Kidney tubule cell (primary cell): ENCODE data around the gene TSEN54.

ENCODE experiments used
- DNase-seq: peaks from one replicate; pipeline ENCODE4 v3.0.0-alpha.2; 2018; ENCODE audit warnings: low spot score

The TSEN54 gene

DNA sequence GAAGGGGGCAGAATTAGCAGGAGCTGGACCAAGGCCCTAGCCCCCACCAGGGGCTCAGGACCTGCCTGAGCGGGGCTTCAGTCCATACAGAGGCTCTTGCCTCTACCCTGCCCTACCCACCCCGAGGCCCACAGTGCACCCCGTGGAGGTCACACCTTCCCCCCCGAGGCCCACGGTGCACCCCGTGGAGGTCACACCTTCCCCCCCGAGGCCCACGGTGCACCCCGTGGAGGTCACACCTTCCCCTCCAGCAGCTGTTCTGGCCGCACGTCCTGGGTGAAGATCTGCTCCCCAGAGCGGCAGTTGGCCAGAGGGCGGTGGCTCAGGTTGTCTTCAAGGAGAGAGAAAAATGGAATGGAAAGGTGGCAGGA lies 12.4 kb upstream of the TSEN54 start:
- DNase-seq = no peak

DNA sequence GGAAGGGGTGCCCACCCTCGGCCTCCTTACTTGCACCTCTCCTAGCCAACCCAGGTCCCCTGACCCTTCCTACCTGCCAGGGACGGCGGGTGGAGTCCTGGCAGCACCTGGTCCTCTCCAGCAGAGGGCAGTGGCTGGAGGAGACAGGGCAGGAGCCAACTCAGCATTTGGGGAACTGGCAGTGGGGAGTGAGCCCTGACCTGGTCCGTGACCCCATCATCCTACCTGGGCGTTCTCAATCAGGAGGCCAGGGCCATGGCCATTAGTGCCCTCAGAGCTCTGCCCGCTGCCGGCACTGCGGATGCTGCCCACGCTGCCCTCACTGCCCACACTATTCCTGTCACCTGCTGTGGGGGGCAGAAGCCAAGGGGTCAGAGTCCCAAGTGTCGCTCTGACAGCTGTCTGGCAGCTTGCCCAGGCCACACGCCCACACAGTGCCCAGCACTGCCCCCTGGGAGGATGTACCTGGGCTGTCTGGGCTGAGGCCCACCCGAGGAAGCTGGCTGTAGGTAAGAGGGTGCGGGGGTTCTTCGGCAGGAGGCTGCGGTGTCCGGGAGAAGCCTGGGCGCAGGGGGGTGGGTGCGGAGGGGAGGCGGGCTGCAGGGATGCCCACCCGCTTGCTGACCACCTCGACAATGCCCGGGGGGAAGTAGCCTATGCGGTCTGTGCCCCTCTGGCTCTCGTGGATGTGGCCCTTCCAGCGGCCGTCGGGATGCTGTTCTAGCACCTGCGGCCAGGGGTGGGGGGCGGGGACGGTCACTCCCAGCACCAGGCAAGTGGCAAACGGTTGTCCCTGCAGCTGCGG lies 11.8 kb upstream of the TSEN54 start:
- peak; percentile 53 for DNase-seq

DNA sequence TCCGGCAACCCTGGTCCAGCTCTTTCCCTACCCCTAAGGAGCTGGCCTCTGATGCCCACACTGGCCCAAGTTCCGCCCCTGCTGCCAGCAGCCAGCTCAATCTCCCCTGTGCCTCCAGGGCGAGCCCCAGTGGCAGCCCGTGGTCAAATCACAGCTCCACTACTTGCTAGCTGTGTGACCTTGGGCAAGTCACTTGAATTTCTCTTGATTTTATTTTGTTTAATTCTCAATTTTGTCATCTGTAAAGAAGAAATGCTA lies 11.2 kb upstream of the TSEN54 start:
- no peak for DNase-seq

DNA sequence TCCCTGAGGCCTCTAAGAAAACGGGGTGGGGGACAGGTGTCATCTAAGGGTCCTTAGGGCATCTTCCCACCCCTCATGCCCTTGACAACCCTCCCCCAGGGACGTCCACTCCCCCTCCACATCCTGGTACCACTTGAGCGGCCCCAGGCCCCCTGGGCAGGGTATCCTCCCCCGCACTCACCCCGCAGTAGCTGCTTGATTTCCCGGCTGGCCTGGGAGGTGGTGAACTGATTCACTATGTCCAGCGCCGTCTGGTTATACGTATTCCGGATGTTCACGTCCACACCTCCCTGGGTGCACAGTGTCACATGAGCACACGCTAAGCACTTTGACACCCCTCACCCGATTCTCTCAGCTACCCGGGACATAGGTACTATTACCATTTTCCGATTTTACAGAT lies 10.7 kb upstream of the TSEN54 start:
- no peak for DNase-seq

DNA sequence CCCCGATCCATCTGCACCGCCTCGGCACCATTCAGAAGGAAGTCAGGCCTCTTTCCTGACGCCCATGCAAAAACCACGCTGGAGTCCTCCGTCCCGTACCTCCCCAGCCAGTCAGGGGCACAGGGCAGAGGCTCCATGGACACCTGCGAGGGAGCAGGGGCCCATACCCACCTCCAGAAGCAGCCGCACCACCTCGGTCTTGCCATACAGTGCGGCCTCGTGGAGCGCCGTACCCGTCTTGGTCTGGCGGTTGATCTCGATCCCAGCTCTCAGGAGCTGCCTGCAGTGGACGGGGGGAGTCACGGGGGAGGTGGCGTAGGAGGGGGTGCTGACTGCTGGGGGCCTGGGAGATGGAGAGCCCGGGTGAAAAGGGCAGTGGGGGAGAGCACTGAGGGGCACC lies 10.2 kb upstream of the TSEN54 start:
- no peak for DNase-seq

DNA sequence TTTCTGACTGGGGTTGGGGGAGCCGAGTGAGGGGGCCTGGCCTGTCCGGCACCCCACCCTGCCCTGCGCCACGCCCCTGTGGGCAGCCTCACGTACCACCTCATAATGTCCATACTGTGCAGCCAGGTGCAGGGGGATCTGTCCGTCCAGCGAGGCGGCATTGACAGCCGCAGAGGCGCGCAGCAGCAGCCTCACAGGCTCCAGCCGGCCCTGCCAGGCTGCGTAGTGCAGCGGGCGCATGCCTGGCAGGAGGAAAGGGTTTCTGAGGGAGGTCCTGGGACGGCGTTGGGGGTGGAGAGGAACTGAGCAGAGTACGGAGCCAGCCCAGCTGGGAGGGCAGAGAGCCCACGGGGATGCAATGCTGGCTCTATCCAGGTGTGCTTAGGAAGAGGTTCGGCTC lies 9.4 kb upstream of the TSEN54 start:
- DNase-seq = no peak

DNA sequence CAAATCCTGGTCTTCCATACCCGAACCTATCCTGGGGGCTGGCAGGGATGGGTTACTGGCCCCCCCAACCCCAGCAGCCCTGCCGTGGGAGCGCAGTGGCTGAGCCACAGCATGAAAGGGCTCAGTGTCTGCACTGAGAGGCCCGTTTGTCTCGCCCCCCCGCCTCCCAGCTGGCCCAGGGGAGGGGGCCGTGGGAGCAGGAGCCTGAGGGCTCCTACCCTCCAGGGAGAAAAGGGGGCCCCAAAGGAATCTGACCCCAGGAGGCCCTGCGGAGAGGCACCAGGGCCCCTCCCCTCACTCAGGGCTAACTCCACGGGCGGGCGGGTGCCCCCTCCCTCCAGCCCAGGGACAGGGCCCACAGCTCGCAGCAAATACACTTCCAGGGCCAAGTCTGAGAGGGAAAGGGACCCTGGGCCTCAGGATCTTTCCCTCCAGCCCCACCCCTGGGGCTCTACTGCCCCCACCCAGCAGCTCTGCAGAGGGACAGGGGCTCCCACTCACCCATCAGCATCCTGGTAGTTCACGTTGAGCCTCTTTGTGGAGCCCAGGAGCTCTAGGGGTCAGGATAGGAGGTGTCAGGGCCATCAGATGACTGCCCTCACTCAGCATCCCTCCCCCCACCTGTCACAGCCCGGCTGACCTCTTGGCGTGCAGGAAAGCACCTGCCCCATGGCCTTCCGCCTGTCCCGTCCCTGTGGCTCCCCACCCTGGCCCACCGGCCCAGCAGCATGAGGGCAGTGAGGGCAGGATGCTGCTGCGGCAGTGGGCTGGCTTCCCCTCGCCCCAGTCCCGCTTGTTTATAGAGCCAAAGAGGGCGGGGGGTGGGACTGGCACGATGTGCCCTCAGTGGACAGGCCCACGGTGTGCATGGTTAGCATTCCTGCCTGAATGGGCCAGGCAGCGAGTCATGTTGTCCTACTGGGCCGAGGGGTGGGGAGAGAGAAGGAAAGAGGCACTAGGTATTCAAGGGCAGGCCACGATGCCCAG lies 8.3 kb upstream of the TSEN54 start:
- DNase-seq = peak; percentile 22

DNA sequence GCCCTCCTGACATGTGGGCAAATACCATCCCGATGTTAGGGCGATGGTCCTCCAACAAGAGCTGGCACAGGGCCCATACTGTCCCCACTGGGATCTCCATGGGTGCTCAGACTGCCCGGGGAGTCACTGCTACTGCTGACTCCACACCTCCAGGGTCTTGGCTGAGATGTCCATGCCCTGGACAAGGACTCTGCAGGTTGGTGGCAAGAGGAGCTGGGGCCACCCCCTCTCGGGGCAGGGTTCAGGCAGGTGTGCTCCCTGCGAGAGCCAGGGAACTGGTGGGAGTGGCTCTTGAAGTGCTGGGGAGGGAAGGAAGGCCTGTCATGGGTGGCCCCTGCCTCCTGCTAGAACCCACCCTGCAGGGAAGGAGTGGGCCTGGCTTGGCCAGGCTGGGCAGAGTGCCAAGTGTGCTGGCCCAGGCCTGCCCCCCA lies 7.4 kb upstream of the TSEN54 start:
- no peak for DNase-seq

DNA sequence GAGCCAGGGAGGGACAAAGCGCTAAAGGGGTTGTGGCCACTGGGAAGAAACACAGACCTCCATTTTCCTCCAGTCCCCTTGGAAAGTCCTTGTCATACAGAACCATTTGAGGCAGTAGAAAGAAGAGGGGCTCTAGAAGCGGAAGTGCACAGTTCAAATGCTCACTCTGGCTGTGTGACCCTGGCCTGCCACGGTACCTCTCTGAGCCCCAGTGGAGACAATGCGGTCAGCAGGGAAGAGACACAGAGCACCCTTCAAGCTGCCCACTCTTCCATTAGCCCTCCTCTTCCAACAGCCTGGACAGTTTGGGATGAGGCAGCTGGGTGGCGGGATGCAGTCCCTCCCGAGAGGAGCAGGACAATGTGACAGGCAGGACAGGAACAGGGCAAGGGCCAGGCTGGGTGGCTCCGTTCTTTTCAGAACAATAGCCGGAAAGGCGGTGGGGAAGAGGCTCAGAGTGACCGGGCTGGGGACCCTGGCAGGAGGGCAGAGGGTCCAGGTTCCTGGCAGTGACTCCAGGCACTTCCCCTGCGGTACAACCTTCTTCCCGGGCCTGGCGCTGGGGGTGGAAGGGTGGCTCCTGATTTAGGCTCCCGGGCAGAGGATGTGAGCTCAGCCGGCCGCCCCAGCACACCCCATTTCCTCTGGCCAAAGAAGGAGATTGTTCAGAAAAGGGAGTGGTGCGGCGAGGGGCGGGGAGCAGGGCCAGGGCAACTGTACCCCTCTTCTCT lies 6.6 kb upstream of the TSEN54 start:
- no peak for DNase-seq

DNA sequence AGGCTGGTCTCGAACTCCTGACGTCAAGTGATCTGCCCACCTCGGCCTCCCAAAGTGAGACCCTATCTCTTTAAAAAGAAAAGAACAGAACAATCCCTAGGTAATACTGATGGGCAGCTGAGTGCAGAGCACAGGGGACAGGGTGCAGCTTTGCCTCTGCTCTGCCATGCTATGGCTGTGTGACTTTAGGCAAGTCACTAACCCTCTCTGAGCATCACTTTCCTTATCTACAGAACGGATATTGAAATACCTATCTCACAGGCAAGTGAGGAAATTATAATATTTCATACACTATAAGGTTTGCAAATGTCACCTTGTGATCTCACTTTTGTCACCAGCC lies 5.1 kb upstream of the TSEN54 start:
- no peak for DNase-seq

DNA sequence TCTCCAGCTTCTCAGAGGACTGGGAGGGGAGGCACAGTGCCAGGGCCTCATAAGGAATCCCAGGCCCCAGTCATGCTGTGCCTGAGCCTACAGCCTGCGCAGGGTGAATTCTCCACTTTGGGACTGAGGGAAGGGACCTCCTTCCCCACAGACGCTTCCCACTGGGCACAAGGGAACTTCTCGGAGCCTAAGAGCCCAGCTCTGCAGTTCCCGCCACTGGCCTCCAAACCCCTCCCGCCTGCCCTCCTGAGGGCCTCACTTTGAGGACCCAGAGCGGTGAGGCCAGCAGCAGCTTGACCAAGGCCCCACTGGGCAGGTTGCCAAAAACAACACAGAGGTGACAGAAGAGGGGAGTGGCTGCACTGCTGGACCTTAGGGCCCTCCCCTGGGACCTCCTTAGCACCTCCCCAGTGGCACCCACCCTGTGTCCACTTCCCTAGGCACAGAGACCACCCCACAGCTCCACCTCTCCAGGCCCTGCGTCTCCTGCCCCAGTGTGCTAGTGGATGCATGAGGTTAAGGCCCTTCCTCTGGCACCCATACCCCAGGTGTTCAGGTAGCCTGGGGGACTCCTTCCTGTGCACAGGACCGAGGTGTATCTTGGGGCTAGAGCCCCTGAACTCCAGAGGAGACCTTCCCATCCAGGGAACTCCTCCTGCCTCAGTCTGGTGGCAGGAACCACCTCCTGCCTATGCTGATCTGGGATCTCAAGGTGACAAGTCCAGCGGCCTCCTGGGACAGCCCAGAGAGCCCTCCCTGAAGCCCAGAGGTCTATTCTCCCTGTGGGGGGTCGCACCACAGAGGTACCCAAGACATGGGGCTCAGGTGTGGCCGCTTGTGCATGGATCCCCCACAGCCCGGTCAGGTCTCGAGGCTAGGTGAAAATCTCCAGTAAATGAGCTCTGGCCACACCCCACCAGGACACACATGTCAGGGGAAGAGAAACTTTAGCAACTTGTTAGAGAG lies 4.4 kb upstream of the TSEN54 start:
- DNase-seq = peak; percentile 53

DNA sequence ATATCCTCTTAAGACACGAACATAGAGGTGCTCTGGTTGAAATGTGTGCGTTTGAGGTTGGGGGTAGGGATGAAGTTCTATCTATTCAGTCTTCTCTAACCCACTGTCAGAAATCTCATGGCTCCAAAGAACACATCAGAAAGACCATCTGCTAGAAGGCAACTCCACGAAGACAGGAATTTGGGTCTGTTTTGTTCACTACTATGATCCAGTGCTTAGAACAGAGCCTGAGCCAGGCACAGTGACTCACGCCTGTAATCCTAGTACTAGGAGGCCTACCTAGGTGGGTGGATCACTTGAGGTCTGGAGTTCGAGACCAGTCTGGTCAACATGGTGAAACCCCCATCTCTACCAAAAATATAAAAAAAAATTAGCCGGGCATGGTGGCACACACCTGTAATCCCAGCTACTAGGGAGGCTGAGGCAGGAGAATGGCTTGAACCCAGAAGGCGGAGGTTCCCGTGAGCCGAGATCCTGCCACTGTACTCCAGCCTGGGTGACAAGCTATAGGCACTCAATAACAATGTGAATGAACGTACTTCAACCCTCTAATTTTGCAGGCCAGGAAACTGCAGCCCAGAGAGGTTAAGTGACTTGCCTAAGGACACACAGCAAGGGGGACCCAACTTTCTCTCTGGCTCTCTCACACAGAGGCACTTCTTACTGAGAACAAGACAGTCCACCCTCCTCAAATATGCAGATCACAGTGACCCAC lies 3.2 kb upstream of the TSEN54 start:
- no peak for DNase-seq

DNA sequence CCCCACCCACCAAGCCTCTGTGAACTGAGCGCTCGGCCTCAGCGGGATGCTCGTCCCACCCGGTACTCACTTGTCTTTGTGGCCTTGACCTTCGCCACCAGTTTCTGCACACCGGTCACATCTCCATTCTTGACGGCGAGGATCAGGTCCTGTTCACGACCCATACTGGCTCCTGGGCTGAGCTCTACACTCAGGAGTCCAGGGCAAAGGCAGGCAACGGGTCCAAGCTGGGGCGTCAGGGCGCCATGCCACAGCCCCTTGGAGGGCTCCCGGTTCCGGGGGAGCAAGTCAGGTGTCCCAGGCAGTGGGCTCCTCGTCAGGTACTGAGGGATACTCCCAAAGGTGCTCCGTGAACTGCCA lies 2.7 kb upstream of the TSEN54 start:
- no peak for DNase-seq

DNA sequence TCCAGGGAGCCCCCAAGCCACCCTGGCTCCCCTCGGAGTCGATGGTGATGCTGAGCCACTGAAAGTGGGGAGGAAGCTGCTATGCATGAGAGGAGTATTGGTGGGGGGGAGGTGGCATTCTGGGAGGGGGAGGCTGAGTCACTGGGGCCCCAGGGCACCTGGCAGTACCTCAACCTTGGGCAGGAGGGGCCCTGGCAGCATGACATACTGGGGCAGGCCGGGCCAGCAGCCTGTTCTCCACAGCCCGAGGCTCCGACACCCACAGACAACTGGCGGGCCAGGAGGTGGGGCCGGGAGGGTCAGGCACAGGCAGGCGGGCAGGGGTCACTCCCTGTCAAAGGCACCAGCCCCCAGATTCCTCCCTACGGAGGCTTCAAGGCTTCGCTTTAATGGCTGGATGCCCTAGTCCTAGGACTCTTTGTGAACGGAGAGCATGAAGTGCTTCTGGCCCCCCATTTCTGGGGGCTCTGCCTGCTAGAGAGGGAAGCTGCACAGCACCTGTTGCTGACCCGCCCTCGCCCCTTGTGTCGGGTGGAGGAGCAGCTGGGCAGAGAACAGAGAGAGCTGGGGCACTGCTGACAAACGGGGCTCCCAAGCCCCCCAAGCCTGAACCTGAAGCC lies 1.9 kb upstream of the TSEN54 start:
- peak; percentile 83 for DNase-seq

DNA sequence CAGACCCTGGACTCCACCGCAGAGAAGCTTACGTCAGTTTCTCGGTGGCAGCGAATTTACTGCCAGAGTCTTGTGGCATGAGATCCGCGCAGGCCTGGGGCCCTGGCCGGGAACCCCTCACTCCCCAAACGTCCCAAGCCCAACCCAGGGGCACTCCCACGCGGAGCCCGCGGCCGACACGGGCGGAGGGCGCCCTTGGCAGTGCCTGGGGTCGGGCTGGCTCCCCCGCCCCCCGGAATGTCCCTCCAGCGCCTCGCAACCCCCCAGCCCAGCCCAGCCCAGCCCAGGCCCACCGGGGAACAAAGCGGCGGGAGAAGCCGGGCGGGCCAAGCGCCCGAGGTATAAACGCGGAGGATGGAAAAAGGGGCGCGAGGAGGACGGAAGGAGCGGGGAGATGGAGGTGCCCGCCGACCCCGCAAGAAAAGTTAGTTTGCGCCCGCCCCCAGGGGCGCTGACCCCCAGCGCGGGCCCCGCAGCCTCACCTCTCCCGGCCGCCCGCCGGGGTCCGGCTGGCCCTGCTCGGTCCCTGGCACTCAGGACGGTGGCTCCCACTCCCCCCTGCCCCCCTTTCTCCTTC lies 1.3 kb upstream of the TSEN54 start:
- DNase-seq = peak; percentile 22

DNA sequence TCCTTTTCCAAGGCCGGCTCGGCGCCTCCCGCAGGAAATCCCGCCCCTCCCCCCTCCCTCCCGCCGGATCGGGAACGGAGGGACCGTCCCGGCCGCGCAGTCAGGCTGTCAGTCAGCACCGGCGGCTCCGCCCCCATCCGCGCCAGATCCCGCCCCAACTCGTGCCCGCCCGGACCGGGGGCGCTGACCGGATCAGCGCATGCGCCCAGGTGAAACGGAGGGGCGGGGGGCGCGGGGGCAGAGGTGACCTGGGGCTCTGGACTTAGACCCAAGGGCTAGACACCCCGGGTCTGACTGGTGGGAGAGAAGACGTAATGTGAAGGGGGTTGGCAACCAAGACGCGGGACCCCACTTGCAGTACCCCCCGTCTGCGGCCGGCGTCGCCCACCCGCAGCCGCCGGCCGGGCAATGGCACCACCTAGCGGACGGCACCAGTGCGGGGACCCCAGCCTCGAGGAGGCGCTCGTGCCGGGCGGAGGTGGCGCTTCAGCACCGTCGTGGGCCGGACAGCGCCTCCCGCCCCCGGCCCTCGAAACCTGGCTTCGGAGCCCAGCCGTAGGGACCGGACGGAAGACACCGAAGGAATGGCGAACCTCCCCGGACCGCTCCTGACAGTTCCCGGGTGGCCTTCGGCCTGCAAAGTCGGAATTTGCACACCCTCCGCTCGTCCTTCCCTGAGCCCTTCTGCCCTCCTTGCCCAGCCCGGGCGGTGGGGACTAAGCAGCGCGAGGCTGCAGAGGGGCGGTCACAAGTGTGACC lies 653 bp upstream of the TSEN54 start, which contains the start of gene CASKIN2:
Gene CASKIN2, minus strand, starts transcription at position 42 of the 759 bp plus-strand sequence. CDS start 1,733 bp downstream, outside the sequence.
- peak; percentile 92 for DNase-seq

DNA sequence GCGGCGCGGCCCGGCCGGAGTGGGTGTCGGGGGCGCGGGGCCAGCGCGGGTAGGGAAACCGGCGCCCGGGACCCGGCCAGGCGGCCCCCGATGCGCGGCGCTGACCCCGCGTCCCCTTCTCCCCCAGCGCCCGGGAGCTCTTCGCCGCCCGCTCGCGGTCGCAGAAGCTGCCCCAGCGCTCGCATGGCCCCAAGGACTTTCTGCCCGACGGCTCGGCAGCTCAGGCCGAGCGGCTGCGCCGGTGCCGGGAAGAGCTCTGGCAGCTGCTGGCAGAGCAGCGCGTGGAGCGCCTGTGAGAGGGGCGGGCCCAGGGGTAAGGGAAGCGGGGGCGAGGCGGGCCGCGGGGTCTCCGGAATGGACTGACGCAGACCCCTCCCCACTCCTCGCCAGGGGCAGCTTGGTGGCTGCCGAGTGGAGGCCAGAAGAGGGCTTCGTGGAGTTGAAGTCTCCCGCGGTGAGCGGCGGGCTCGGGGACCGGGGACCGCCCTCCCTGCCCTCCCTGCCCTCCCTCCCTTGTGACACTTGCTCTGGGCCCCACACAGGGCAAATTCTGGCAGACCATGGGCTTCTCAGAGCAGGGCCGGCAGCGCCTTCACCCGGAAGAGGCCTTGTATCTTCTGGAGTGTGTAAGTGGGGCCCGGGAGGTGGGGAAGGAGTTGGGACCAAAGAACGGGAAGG lies 430 bp downstream of the TSEN54 start:
- DNase-seq = peak; percentile 32

DNA sequence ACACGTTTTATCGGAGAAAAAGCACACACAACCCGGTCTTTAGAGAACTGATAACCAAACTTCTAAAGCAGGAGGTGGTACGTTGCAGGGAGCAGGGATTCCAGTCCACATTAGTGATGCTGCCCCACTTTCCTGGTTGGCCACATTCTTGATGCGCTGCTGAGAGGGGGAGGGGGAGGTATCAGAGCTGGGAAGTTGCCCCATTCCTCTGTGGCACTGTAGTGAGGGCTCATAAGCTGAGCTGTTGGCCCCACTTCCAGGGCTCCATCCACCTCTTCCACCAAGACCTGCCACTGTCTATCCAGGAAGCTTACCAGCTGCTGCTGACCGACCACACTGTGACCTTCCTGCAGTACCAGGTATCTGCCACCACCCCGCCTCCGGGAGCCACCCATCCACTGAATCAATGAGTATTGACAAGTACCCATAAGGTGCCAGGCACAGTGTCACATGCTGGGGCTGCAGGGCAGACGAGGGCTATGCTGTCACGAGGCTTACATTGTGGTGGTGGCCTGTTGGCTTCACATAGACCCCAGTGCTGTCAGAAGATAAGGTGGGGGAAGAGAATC lies 1.1 kb downstream of the TSEN54 start:
- DNase-seq = peak; percentile 48
